Hair follicular keratinocyte (primary cell): ENCODE results near the gene FKBP2. TPM values are rescaled to one million over a fixed set of nuclear protein-coding genes. Genes with fewer than 3 reads are reported as not detected.

Experiments used
- total RNA-seq: library from RNA; depleted of rRNA; stranded (reverse); fragments of >200 nt; gene quantifications from 2 replicates; pipeline ENCODE4 v1.2.3, GENCODE V29; 2015

Gene FKBP2
- 76.7 and 91.4 TPM in 2 replicates for total RNA-seq

GRCh38 chr11:64240435-64241240, at the start of gene FKBP2:
Gene FKBP2 (plus strand): TSS chr11:64241095. CDS start chr11:64242388, 1,293 bp downstream.

GRCh38 chr11:64206457-64207255, 34.2 kb upstream of the FKBP2 start, which contains the start of gene FERMT3:
Gene FERMT3 (plus strand): TSS chr11:64206721. CDS start chr11:64207365, 644 bp downstream.

GRCh38 chr11:64225608-64226506, 15.0 kb upstream of the FKBP2 start, which contains the start of the genes NUDT22 and TRPT1:
Gene NUDT22 (plus strand): TSS chr11:64226274. CDS start chr11:64226653, 379 bp downstream.
Gene TRPT1 (minus strand): TSS chr11:64226186. CDS start chr11:64225860, 326 bp downstream.

GRCh38 chr11:64230171-64230984, 10.5 kb upstream of the FKBP2 start, which contains the start of gene DNAJC4:
Gene DNAJC4 (plus strand): TSS chr11:64230548. CDS start chr11:64230855, 307 bp downstream.

GRCh38 chr11:64233913-64234586, 6.8 kb upstream of the FKBP2 start, which contains the start of gene VEGFB:
Gene VEGFB (plus strand): TSS chr11:64234584. CDS start chr11:64234834, 250 bp downstream.

GRCh38 chr11:64246871-64247728, 6.2 kb downstream of the FKBP2 start, which contains the start of gene PPP1R14B:
Gene PPP1R14B (minus strand): TSS chr11:64246943. CDS start chr11:64246673, 270 bp downstream.

GRCh38 chr11:64251016-64251752, 10.3 kb downstream of the FKBP2 start, which contains the start of gene PLCB3:
Gene PLCB3 (plus strand): TSS chr11:64251530. CDS start chr11:64251650, 120 bp downstream.

GRCh38 chr11:64284048-64284961, 43.4 kb downstream of the FKBP2 start, which contains the start of gene BAD:
Gene BAD (minus strand): TSS chr11:64284665. CDS start chr11:64284368, 297 bp downstream.

GRCh38 chr11:64284962-64285884, 44.3 kb downstream of the FKBP2 start, which contains the start of gene GPR137:
Gene GPR137 (plus strand): TSS chr11:64285848. CDS start chr11:64286525, 677 bp downstream.

GRCh38 chr11:64291262-64291751, 50.4 kb downstream of the FKBP2 start, which contains the start of gene KCNK4:
Gene KCNK4 (plus strand): TSS chr11:64291302. CDS start chr11:64293019, 1,717 bp downstream.

Other genes with a start within 250 kb of the FKBP2 start
- under 0.01 and 0.04 TPM in 2 replicates for gene FLRT1, start 205.2 kb upstream of the FKBP2 start, total RNA-seq
- 9.5 and 33.2 TPM in 2 replicates for gene MACROD1, start 75.0 kb upstream of the FKBP2 start, total RNA-seq
- 109 and 224 TPM in 2 replicates for gene STIP1, start 54.9 kb upstream of the FKBP2 start, total RNA-seq
- gene FERMT3, start 34.4 kb upstream of the FKBP2 start, total RNA-seq, result 0.08 and 0.91 TPM in 2 replicates
- 74.0 and 77.4 TPM in 2 replicates for gene TRPT1, start 14.9 kb upstream of the FKBP2 start, total RNA-seq
- gene NUDT22, start 14.8 kb upstream of the FKBP2 start, total RNA-seq, result 63.2 and 87.3 TPM in 2 replicates
- gene DNAJC4, start 10.5 kb upstream of the FKBP2 start, total RNA-seq, result 3.6 and 11.8 TPM in 2 replicates
- 18.5 and 24.9 TPM in 2 replicates for gene VEGFB, start 6.5 kb upstream of the FKBP2 start, total RNA-seq
- gene PPP1R14B, start 5.8 kb downstream of the FKBP2 start, total RNA-seq, result 466 and 691 TPM in 2 replicates
- 55.4 and 71.7 TPM in 2 replicates for gene PLCB3, start 10.4 kb downstream of the FKBP2 start, total RNA-seq
- 110 and 128 TPM in 2 replicates for gene BAD, start 43.6 kb downstream of the FKBP2 start, total RNA-seq
- gene GPR137, start 44.8 kb downstream of the FKBP2 start, total RNA-seq, result 9.7 and 14.3 TPM in 2 replicates
- gene KCNK4, start 50.2 kb downstream of the FKBP2 start, total RNA-seq, result 0.80 TPM in 1 of 2 replicates, not detected in the other
- gene CATSPERZ, start 59.3 kb downstream of the FKBP2 start, total RNA-seq, result not detected in 2 replicates
- gene ESRRA, start 64.4 kb downstream of the FKBP2 start, total RNA-seq, result 98.0 and 103 TPM in 2 replicates
- 364 and 700 TPM in 2 replicates for gene TRMT112, start 76.5 kb downstream of the FKBP2 start, total RNA-seq
- 539 and 647 TPM in 2 replicates for gene PRDX5, start 77.0 kb downstream of the FKBP2 start, total RNA-seq
- gene CCDC88B, start 99.1 kb downstream of the FKBP2 start, total RNA-seq, result 3.9 and 5.3 TPM in 2 replicates
- 54.7 and 95.9 TPM in 2 replicates for gene RPS6KA4, start 118.1 kb downstream of the FKBP2 start, total RNA-seq